Stromal cell of bone marrow (primary cell): ENCODE measurements around the gene SPOP.

Experiments used
- DNase-seq: peaks from one replicate; pipeline ENCODE4 v3.0.0-alpha.2; 2012; ENCODE audit warnings: low read depth

Gene SPOP

DNA sequence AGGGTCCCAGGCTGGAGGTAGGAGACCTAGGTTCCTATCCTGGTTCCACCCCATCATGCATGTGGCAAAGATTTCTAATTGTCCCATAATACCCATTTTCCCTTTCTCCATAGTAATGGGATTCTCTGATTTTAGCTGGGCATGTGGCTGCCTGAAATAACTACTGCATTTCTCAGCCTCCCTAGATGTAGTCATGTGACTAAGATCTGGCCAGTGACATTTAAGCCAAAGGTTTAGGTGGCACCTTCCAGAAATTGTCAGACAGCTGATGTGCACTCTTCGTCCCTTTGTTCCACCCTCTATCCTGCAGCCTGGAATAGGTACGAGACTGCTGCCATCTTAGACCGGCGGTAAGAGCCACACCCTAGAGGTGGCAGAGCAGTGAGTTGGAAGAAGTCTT lies 94.0 kb downstream of the SPOP start:
- no peak for DNase-seq

DNA sequence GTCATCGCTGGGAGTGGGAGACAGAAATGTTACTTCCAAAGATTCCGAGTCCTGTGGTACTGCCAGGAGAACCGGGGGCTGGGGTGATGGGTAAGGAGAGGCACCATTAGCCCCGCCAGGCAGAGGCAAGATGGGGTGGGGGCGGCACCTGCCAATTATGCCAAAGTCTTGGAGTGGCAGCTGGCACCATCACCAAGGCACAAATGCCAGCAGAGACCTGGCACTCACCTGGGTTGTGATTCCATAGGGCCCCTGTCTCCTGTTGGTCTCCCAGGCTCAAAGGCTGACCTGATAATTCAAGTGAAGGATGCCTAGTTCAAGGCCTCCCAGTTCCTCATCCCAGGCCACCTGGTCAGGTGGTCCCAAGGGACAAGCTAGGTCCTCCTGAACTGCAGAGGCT lies 94.7 kb downstream of the SPOP start:
- no peak for DNase-seq

DNA sequence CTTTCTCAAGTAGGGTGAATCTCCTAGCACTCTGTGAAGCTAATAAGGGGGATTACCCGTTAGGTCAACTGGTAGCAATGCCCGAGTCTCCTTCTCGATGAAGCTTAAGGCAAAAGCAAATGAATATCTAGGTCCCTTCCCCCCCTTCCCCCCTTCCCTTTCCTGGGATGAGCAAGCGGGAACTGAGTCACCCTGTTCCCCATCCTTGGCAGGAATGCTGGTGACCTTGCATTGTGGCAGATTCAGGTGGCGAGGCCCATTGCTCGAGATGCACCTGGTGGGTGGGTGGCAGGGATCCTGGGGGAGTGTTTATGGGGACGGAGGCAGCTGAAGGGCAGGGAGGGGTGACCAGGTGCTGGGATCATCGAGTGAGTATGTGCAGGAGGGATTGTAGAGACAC lies 95.1 kb downstream of the SPOP start:
- no peak for DNase-seq

DNA sequence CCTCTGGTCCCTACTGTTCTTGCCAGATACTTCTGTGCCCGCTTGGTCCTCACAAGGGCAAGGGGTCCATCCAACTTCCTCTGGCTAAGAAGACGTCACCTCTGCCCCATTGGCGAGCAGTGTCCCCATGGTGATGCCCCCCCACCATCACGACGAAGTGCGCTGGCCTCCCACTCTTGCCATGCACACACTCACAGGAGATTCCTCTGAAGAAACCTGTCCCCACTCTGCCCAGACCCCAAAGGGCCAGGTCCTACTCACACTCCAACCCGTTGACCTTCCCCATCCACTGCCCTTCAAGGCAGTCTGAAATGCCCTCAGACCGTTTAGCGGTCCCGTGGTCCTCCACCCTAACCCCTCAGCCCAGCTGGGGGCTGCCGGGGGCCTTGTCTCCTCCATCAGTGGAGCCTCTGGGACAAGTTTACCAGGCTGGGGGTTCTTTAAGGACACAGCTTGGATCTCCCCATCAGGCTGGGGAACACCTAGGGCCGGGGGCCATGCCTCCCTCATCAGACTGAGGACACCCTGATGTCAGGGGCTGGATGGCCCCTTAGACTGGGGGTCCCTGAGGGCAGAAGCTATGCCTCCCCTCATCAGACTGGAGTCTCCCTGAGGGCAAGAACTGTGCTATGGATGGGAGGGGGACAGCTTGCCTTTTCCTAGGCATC lies 95.7 kb downstream of the SPOP start:
- DNase-seq, result no peak

DNA sequence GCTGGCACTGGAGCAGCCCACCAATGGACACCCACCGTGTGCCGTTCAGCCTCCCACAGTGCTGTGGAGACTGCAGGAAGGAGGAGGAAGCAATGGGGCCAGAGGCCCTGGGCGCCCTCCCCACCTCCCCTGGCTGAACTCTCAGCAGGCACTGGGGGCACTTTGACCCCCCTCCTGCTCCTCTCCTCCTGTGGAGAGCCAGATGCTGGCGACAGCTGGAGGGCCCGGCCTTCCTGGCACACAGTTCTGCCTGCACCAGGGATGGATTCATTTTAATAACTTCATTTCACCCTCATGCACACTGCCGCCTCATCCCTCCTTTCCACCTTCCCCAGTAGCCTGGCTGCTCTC lies 96.3 kb downstream of the SPOP start:
- DNase-seq, result no peak

DNA sequence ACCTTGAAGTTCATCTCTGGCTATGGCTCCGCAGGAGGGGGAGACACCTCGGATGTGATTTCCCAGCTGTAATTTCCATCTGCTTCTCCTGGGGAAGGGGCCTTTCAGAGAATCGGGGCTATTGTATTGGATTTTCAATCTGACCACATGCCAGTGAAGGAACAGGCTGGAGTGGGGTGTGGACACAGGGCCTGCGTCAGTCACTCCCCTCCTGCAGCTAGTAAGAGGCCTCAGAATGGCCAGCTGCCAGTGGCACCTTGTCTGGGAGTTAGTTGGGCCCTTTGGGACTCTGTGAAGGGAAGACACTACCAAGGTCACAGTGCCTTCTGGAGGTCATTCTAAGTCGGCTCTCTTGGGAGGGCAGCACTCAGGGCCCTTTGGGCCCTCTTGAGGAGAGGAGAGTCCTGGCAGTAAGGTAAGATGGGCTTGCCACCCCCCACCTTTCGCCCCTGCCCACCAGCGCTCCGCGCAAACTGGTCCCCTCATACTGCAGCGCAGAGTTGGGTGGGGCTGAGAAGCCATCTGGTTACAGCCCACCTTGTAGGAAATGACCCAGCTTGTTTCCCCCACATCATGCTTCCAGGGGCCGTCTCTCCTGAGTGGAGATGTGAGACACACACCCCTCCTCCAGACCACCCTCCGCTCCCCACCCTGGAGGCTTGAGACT lies 96.8 kb downstream of the SPOP start:
- DNase-seq, result no peak

DNA sequence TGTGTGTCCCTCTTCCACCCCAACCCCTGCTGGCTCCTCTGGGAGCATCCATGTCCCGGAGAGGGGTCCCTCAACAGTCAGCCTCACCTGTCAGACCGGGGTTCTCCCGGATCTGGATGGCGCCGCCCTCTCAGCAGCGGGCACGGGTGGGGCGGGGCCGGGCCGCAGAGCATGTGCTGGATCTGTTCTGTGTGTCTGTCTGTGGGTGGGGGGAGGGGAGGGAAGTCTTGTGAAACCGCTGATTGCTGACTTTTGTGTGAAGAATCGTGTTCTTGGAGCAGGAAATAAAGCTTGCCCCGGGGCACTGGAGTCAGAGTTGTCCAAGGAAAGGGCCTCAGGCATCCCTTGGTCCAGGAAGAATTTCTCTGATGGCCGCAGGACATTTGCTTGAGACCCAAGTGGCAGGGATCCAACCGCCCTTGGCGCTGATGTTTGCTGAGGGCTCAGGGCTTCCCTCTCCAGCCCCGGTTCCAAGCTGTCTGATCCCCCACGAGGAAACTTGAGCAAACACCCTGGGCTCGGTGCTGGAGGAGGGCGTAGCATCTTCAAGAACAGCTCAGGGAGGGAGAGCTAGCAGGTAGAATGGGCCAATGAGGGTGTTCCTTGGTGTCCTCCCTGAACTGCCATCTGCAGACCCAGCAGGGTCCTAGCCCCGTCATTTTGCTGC lies 97.7 kb downstream of the SPOP start:
- DNase-seq, result no peak

DNA sequence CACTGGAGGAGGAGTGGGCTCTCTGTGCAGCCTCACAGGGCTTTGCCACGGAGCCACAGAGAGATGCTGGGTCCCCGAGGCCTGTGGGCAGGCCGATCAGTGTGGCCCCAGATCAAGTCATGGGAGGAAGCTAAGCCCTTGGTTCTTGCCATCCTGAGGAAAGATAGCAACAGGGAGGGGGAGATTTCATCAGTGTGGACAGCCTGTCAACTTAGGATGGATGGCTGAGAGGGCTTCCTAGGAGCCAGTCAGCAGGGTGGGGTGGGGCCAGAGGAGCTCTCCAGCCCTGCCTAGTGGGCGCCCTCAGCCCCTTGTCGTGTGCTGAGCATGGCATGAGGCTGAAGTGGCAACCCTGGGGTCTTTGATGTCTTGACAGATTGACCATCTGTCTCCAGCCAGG lies 98.4 kb downstream of the SPOP start:
- no peak for DNase-seq

DNA sequence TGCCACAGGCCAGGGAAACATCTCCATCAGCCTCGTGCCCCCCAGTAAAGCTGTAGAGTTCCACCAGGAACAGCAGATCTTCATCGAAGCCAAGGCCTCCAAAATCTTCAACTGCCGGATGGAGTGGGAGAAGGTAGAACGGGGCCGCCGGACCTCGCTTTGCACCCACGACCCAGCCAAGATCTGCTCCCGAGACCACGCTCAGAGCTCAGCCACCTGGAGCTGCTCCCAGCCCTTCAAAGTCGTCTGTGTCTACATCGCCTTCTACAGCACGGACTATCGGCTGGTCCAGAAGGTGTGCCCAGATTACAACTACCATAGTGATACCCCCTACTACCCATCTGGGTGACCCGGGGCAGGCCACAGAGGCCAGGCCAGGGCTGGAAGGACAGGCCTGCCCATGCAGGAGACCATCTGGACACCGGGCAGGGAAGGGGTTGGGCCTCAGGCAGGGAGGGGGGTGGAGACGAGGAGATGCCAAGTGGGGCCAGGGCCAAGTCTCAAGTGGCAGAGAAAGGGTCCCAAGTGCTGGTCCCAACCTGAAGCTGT lies 98.9 kb downstream of the SPOP start:
- no peak for DNase-seq

DNA sequence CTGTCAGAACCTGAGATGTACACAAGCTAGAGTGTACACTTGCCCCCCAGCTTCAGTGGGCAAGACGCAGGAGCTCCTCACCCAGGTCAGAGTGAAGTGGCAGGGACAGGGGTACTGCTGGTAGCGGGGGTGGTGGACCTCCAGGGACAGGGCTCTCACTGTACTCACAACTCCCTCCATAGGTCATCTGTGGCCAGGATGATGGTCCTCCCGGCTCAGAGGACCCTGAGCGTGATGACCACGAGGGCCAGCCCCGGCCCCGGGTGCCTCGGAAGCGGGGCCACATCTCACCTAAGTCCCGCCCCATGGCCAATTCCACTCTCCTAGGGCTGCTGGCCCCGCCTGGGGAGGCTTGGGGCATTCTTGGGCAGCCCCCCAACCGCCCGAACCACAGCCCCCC lies 99.5 kb downstream of the SPOP start:
- DNase-seq, result no peak

DNA sequence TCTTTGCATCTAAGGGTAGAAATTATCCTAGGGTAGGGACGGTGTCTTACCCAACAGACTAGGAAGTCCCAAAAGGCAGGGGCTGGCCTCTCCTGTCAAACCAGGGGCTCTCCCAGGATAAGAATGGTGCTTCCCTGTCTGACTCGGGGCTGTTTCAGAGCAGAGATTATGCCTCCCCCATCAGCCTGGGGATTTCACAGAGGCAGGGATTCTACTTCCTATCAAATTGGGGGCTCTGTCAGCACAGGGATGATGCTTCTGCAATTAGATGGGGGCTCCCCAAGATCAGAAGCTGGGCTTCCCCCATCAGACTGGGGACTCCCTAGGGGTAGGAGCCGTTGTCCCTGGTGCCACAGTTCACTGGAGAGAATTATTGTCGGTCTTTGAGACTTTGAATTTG lies 99.9 kb downstream of the SPOP start:
- DNase-seq, result no peak

DNA sequence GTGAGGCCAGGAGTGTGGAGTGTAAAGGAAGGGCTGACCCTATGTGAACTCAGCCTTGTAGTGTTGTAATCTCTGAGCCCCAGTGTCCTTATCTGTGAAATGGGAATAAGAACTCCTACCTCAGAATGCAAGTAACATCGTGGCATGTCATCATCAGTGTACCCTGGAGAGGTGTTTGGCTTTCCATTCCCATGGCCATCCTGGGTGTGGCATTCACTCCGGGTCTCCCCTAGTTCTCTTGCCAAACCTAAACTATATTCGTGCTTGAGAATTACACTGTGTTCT lies 100.3 kb downstream of the SPOP start:
- no peak for DNase-seq

DNA sequence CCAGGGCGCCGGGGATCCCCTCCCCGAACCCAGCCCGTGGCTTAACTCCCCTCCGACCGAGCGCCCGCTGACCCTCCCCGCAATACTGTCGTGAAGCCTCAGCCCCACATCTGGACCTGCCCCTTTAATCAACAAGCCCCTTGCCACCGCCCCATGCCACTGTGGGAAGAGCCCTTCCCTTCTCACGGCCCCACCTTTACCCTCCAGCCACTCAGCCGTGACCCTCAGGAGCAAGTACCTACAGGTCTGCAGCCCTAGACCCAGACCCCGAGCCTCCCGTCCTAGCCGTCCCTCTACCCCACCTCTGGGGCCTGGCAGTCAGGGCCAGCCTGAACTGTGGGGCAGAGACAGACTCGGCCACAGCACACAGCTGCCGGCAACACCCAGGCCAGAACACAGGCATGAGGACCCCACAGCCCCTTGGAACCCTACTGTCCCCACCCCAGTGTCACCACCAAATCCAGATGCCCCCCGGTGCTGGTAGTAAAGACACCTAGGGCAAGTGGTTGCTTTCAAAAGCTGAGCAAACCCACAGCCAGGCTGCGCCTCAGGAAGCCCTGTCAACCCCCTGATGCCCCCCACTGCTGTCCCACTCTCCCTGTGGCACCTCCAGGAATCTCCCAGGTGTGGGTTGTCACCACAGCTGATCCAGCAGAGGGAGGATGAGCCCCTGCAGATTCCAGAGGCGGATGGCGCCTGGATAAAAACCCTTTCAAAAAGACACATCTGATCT lies 100.8 kb downstream of the SPOP start:
- DNase-seq, result no peak

DNA sequence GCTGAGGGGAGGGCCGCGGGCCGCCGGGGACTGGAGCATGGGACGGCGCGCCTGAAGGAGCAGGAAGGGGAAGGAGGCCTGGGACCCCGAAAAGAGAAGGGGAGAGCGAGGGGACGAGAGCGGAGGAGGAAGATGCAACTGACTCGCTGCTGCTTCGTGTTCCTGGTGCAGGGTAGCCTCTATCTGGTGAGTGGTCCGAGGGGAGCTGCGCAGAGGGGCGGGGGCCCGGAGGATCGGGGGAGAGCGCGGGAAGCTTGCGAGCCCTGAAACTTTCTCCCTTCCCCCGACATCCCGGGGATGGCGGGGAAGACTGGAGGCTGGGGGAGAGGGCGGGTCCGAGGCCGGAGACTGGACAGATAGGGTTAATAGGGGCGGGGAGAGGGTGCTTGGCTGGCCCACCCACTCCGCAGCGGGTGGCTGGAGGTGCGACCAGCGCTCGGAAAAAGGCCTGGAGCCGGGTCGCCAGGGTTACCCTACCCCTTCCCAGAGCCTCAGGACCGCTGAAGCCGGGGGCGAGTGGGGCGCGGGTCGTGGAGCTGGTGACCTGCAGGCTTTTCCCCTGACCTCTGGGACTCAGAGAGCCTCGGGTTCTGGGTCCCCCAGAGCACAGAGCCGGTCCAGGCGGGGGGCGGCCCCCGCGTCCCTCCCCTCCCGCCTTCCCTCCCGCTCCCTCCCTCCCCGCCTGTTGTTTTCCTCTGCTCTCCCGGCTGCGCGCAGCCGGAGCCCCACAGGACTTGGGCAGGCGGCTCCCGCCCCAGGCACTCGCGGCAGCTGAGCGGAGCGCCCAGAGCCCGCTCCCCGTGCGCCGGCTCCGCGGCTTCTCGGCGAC lies 101.6 kb downstream of the SPOP start:
- no peak for DNase-seq

DNA sequence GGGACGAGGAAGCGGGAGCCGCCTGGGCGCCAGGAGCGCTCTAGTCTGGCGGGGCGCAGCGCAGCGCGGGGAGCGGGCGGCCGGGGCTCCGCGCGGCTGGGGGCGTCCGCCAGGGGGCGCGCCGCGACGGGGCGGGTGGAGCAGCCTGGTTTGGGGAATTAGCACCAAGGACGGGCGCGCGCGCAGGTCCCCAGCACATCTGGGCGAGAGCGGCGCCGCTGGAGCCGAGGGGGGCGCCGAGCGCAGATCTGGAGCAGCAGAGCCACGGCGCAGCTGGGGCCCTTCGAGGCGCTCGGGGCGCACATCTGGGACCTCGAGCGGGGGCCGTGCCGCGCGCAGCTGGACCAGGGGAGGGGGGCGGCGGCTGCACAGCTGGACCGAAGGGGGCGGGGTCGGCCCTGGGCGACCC lies 102.2 kb downstream of the SPOP start, which contains the start of gene NXPH3:
TSS of gene NXPH3 (plus strand) at position 193 of the 409 bp plus-strand sequence. CDS start 349 bp downstream, outside the sequence.
- DNase-seq, result no peak

DNA sequence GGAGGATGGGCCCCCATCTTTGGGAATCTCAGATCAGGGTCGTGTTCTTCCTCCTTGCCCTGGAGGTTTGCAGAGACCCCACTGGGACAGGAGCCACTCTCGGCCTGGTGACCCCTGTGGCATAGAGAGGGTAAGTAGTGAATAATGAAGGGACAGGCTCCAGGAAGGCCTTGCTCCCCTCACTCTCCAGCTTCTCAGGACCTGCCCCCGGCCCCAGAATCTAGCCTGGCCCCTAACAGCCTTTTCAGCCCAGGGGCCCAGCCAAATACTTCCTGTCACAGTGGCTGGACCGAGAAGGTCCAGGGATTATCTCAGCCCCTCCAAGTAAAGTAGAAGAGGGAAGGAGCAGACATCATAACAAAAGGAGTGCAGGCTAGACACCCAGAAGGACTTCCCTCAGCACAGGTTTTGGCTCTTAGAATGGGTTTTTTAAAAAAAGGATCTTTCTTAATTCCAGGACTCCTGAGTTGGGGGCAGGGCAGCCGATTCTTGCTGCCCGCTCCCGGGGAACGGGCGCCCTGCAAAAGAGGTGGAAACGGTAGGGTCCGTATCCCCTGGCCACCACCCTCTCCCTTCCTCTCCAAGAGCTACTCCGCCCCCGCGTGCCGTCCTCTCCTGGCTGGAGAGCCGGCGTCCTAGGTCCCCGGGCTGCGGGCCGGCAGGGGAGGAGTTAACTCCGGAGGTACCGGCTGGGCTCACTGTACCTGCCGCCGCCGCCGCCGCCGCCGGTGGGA lies 102.8 kb downstream of the SPOP start:
- no peak for DNase-seq

DNA sequence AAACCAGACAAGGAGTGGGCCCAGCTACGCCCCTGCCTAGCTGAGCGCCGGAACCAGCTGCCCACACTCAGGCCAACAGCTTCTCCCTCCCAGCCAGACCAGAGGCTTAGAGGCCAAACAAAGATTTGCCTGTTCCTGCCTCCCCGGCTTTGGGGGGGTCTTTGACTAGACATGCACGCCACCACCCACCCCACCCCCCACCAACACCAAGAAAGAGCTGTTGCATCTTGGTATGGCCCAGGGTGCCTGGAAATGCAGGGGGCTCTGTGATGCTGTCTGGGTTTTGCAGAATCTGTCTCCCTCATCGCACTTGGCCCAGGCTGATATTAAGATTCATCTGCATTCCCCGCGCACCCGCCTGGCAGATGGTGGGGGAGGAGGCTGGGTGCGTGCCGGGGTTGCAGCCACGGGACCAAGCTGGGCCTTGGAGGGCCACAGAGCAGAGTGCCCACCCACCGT lies 103.5 kb downstream of the SPOP start:
- no peak for DNase-seq

DNA sequence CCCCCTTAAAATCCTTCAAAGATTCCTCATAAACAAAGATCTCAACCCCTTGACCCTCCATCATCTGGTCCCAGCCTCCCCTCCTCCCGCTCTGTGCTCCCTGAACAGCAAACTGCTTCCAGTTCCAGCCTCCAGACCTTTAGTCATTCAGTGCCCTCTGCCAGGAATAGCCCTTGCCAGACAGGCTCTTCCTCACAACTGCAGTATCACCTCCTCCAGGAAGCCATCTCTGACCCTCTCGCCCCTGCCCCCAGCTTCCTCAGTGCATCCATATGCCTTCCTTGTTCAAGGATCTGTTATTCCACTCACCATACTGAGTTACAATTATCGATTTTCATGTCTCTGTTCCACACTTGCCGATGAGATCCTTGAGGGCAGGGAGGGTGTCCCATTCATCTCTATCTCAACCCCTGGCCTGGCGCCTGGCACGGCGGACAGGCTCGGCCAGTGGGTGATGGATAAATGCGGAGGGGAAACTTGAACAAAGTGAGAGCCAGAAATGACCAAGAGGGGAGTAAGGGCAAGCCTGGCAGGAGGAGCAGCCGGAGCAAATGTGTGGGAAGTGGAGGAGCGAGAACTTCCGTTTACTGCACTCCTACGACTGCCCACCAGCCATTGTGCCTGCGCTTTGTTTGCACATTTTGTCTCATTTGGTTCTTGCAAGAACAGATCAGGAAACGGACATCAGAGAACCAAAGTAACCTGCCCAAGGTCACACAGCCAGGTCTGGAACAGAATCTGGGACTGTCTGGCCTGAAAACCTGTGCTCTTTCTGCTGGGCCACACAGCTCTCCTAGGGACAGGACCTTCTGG lies 104.2 kb downstream of the SPOP start:
- no peak for DNase-seq

DNA sequence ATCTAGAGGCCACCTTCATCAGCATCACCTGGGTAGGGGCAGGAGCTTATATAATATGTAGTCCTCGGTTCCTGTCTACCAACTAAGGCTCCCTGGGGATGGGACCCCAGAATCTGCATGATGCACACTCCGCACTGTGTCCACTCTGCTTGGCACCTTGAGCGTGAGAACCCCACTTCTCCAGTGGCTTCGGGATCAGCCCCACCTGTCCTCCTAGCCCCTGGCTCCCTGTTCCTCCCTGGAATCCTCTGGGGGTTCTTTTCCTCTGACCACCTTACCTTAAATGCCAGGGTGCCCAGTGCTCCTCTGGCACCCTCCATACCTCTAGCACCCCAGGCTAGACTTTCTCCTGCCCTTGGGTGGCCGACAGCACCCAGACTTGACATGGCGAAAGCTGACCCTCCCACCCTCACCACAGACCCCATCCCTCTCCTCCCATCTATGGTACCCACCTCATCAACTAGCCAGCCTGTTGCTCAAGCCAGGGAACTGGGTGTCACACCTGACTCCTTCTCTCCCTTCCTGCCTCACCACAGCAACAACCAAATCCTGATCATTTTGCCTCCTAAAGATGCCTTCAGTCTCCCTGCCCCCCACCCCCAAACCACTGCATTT lies 105.0 kb downstream of the SPOP start:
- DNase-seq, result no peak

DNA sequence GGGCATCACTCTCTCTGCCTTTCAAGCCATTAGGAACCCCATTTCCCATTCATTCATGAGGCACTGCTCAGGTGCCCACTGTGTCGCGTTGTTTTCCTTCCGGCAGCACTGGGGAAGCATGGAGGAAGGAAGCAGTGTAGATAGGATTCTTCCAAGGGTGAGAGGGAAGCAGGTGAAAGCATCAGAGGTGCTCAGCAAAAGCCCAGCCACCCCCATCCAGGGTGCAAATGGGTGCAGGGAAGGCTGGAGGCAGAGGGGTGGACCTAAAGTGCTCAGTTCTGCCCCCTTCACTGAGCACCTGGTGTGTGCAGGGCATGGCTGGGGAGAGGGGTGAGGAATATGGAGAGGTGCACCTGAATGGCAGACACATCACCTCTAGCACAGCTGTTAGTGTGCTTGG lies 105.7 kb downstream of the SPOP start:
- no peak for DNase-seq
